Measurements from ENCODE around the gene KLK8.
"Not testable (repeated sequence)": the region's sequence is repeated elsewhere in the genome, so short reads cannot be mapped to it uniquely, and the experiment has no call there.

KLK8 gene

DNA sequence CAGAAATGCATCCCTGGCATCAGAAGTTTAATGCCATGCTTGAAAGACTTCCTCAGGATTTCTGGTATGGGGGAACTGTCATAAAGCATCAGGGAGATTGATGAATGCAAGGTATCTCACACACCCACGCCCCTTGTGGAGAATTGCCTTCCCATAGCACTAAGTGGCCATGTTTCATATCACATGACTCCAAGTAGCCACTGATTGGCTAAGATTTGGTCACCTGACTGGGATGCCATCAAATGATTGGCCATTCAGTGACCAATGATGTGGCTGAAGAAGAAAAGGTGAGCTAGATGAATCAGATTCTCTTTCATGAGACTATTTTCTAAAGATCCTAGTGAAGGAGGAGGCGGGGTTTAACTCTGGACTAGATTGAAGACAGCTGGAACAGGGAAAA, 7.3 kb downstream of the KLK8 start:
- Histone ChIP-seq H3K4me1 (ENCODE audit: control insufficient read depth, insufficient read depth, low read length) (no peaks in the 10 kb centered on the region), H3K9me3 (ENCODE audit: control insufficient read depth, insufficient read depth, low read depth, low read length) (no peaks in the 10 kb centered on the region), H3K27ac (ENCODE audit: extremely low read depth, low read depth, low read length) (no peak overlapping the region), H3K36me3 (ENCODE audit: control insufficient read depth in 2 of 2, insufficient read depth in 1 of 2, low read length in 2 of 2) (no peaks in the 10 kb centered on the region), H3K4me3 (ENCODE audit: low read depth, low read length) (no peak overlapping the region)
- ChIA-PET CTCF (interaction anchor here (1.2 to 1.3 kb wide), 2 partner anchors 23 to 27 kb away, joined by 3 to 6 read pairs; no protein-coding TSS in a partner anchor), POLR2A (interaction anchor here (0.6 kb wide), 1 partner anchor 8 kb away, joined by 3 read pairs; no protein-coding TSS in a partner anchor)
- TF ChIP-seq WT1 (tag by site-specific recombination; IDR thresholded peaks at IDR 0.05) (no peak), KLF16 (tag by site-specific recombination; IDR thresholded peaks at IDR 0.05) (no peak), SCRT1 (tag by site-specific recombination; IDR thresholded peaks at IDR 0.05; ENCODE audit: borderline replicate concordance) (no peak), ZNF48 (tag by site-specific recombination; IDR thresholded peaks at IDR 0.05) (no peak), ZBTB17 (tag by site-specific recombination; IDR thresholded peaks at IDR 0.05) (no peak)
- TF ChIP-seq, protein P1, sequence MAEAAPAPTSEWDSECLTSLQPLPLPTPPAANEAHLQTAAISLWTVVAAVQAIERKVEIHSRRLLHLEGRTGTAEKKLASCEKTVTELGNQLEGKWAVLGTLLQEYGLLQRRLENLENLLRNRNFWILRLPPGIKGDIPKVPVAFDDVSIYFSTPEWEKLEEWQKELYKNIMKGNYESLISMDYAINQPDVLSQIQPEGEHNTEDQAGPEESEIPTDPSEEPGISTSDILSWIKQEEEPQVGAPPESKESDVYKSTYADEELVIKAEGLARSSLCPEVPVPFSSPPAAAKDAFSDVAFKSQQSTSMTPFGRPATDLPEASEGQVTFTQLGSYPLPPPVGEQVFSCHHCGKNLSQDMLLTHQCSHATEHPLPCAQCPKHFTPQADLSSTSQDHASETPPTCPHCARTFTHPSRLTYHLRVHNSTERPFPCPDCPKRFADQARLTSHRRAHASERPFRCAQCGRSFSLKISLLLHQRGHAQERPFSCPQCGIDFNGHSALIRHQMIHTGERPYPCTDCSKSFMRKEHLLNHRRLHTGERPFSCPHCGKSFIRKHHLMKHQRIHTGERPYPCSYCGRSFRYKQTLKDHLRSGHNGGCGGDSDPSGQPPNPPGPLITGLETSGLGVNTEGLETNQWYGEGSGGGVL (tag by site-specific recombination; IDR thresholded peaks at IDR 0.05) = no peak

DNA sequence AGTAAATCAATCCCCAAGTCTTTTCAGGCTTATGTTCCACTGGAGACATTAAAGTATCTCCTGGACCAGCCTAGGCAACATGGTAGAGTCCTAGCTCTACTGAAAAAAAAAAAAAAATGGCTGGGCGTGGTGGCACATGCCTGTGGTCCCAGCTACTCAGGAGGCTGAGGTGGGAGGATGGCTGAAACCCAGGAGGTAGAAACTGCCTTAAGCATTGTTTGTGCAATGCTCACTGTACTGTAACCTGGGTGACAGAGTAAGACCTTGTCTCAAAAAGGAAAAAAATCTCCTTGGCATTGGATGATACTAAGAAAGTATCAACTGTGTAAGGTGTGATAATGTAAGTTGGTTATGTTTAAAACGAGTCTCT, 8.8 kb downstream of the KLK8 start:
- H3K4me3 ChIP-seq (ENCODE audit: low read depth, low read length) = no peak overlapping the region
- H3K36me3 ChIP-seq (ENCODE audit: control insufficient read depth in 2 of 2, insufficient read depth in 1 of 2, low read length in 2 of 2) = no peaks in the 10 kb centered on the region
- H3K9me3 ChIP-seq (ENCODE audit: control insufficient read depth, insufficient read depth, low read depth, low read length) = no peaks in the 10 kb centered on the region
- ChIA-PET CTCF (interaction anchor here (0.7 to 1.5 kb wide), 4 partner anchors 29 to 138 kb away, joined by 3 to 4 read pairs (median 4); no protein-coding TSS in a partner anchor), POLR2A (interaction anchor here (0.6 kb wide), 1 partner anchor 56 kb away, joined by 4 read pairs; no protein-coding TSS in a partner anchor)
- H3K4me1 ChIP-seq (ENCODE audit: control insufficient read depth, insufficient read depth, low read length) = no peaks in the 10 kb centered on the region
- H3K27ac ChIP-seq (ENCODE audit: extremely low read depth, low read depth, low read length) = no peak overlapping the region
- TF ChIP-seq, protein P2, sequence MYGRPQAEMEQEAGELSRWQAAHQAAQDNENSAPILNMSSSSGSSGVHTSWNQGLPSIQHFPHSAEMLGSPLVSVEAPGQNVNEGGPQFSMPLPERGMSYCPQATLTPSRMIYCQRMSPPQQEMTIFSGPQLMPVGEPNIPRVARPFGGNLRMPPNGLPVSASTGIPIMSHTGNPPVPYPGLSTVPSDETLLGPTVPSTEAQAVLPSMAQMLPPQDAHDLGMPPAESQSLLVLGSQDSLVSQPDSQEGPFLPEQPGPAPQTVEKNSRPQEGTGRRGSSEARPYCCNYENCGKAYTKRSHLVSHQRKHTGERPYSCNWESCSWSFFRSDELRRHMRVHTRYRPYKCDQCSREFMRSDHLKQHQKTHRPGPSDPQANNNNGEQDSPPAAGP (tag by site-specific recombination; IDR thresholded peaks at IDR 0.05) = no peak
- TF ChIP-seq ZNF623 (tag by site-specific recombination; IDR thresholded peaks at IDR 0.05) (no peak), ZNF792 (tag by site-specific recombination; IDR thresholded peaks at IDR 0.05) (no peak), ZNF624 (tag by site-specific recombination; IDR thresholded peaks at IDR 0.05) (no peak), ZNF202 (tag by site-specific recombination; IDR thresholded peaks at IDR 0.05; ENCODE audit: borderline replicate concordance) (no peak), GLI2 (tag by site-specific recombination; IDR thresholded peaks at IDR 0.05; ENCODE audit: borderline replicate concordance, low read depth) (no peak), ZNF19 (tag by site-specific recombination; IDR thresholded peaks at IDR 0.05; ENCODE audit: low read depth) (no peak), ZNF664 (tag by site-specific recombination; IDR thresholded peaks at IDR 0.05) (no peak), MZF1 (tag by site-specific recombination; IDR thresholded peaks at IDR 0.05; ENCODE audit: borderline replicate concordance) (no peak), ZNF843 (tag by site-specific recombination; IDR thresholded peaks at IDR 0.05) (no peak)
- TF ChIP-seq, protein P3, sequence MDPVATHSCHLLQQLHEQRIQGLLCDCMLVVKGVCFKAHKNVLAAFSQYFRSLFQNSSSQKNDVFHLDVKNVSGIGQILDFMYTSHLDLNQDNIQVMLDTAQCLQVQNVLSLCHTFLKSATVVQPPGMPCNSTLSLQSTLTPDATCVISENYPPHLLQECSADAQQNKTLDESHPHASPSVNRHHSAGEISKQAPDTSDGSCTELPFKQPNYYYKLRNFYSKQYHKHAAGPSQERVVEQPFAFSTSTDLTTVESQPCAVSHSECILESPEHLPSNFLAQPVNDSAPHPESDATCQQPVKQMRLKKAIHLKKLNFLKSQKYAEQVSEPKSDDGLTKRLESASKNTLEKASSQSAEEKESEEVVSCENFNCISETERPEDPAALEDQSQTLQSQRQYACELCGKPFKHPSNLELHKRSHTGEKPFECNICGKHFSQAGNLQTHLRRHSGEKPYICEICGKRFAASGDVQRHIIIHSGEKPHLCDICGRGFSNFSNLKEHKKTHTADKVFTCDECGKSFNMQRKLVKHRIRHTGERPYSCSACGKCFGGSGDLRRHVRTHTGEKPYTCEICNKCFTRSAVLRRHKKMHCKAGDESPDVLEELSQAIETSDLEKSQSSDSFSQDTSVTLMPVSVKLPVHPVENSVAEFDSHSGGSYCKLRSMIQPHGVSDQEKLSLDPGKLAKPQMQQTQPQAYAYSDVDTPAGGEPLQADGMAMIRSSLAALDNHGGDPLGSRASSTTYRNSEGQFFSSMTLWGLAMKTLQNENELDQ (tag by site-specific recombination; IDR thresholded peaks at IDR 0.05; ENCODE audit: low read depth) = no peak
- TF ChIP-seq, protein P4, sequence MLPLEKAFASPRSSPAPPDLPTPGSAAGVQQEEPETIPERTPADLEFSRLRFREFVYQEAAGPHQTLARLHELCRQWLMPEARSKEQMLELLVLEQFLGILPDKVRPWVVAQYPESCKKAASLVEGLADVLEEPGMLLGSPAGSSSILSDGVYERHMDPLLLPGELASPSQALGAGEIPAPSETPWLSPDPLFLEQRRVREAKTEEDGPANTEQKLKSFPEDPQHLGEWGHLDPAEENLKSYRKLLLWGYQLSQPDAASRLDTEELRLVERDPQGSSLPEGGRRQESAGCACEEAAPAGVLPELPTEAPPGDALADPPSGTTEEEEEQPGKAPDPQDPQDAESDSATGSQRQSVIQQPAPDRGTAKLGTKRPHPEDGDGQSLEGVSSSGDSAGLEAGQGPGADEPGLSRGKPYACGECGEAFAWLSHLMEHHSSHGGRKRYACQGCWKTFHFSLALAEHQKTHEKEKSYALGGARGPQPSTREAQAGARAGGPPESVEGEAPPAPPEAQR (tag by site-specific recombination; IDR thresholded peaks at IDR 0.05) = no peak
- TF ChIP-seq, protein P5, sequence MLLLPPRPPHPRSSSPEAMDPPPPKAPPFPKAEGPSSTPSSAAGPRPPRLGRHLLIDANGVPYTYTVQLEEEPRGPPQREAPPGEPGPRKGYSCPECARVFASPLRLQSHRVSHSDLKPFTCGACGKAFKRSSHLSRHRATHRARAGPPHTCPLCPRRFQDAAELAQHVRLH (tag by site-specific recombination; IDR thresholded peaks at IDR 0.05) = no peak
- TF ChIP-seq, protein P6, sequence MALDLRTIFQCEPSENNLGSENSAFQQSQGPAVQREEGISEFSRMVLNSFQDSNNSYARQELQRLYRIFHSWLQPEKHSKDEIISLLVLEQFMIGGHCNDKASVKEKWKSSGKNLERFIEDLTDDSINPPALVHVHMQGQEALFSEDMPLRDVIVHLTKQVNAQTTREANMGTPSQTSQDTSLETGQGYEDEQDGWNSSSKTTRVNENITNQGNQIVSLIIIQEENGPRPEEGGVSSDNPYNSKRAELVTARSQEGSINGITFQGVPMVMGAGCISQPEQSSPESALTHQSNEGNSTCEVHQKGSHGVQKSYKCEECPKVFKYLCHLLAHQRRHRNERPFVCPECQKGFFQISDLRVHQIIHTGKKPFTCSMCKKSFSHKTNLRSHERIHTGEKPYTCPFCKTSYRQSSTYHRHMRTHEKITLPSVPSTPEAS (tag by site-specific recombination; IDR thresholded peaks at IDR 0.05) = no peak

DNA sequence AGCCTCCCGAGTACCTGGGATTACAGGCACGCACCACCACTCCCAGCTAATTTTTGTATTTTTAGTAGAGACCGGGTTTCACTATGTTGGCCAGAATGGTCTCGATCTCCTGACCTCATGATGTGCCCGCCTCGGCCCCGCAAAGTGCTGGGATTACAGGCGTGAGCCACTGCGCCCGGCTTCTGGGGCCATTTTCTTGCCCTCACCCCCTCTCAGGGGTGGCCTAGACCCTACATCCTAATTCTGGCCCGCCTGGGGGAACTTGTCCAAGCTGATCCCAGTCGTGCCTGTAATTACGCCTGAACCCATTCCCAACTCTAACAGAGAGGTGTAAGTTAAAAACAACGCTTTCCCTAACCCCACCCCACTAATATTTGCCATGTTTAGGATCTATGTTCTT, 17.0 kb downstream of the KLK8 start:
- H3K4me3 ChIP-seq (ENCODE audit: low read depth, low read length); H3K4me1 ChIP-seq (ENCODE audit: control insufficient read depth, insufficient read depth, low read length); POLR2A ChIA-PET; H3K36me3 ChIP-seq (ENCODE audit: control insufficient read depth in 2 of 2, insufficient read depth in 1 of 2, low read length in 2 of 2); H3K9me3 ChIP-seq (ENCODE audit: control insufficient read depth, insufficient read depth, low read depth, low read length); H3K27ac ChIP-seq (ENCODE audit: extremely low read depth, low read depth, low read length): not testable (repeated sequence)
- CTCF ChIA-PET = interaction anchor here (0.9 to 1.2 kb wide), 2 partner anchors 32 to 110 kb away, joined by 4 to 5 read pairs; no protein-coding TSS in a partner anchor

All from HEK293 (cell line).